HL-60 (cell line): Measurements from ENCODE around the gene CSRNP2.

ENCODE experiments used
- POLR2AphosphoS5 ChIP-seq: IDR thresholded peaks from 2 replicates; pipeline ENCODE4 v1.6.1; 2012; ENCODE audit warnings: low read depth
- TF ChIP-seq, protein P1 (sequence below): IDR thresholded peaks from one replicate; pipeline ENCODE4 v1.5.1; 2011; ENCODE audit warnings: low read length, control low read depth, inconsistent platforms; ENCODE audit not compliant: insufficient read depth
- TF ChIP-seq, protein P2 (sequence below): IDR thresholded peaks from 2 replicates; pipeline ENCODE4 v1.6.1; 2012; ENCODE audit warnings: low read depth; ENCODE audit not compliant: insufficient replicate concordance

GRCh38 chr12:51075390-51075789 is 8.0 kb downstream of the CSRNP2 start:
- TF ChIP-seq, protein P1, sequence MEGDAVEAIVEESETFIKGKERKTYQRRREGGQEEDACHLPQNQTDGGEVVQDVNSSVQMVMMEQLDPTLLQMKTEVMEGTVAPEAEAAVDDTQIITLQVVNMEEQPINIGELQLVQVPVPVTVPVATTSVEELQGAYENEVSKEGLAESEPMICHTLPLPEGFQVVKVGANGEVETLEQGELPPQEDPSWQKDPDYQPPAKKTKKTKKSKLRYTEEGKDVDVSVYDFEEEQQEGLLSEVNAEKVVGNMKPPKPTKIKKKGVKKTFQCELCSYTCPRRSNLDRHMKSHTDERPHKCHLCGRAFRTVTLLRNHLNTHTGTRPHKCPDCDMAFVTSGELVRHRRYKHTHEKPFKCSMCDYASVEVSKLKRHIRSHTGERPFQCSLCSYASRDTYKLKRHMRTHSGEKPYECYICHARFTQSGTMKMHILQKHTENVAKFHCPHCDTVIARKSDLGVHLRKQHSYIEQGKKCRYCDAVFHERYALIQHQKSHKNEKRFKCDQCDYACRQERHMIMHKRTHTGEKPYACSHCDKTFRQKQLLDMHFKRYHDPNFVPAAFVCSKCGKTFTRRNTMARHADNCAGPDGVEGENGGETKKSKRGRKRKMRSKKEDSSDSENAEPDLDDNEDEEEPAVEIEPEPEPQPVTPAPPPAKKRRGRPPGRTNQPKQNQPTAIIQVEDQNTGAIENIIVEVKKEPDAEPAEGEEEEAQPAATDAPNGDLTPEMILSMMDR: no peak
- no peak for TF ChIP-seq POLR2AphosphoS5
- TF ChIP-seq, protein P2, sequence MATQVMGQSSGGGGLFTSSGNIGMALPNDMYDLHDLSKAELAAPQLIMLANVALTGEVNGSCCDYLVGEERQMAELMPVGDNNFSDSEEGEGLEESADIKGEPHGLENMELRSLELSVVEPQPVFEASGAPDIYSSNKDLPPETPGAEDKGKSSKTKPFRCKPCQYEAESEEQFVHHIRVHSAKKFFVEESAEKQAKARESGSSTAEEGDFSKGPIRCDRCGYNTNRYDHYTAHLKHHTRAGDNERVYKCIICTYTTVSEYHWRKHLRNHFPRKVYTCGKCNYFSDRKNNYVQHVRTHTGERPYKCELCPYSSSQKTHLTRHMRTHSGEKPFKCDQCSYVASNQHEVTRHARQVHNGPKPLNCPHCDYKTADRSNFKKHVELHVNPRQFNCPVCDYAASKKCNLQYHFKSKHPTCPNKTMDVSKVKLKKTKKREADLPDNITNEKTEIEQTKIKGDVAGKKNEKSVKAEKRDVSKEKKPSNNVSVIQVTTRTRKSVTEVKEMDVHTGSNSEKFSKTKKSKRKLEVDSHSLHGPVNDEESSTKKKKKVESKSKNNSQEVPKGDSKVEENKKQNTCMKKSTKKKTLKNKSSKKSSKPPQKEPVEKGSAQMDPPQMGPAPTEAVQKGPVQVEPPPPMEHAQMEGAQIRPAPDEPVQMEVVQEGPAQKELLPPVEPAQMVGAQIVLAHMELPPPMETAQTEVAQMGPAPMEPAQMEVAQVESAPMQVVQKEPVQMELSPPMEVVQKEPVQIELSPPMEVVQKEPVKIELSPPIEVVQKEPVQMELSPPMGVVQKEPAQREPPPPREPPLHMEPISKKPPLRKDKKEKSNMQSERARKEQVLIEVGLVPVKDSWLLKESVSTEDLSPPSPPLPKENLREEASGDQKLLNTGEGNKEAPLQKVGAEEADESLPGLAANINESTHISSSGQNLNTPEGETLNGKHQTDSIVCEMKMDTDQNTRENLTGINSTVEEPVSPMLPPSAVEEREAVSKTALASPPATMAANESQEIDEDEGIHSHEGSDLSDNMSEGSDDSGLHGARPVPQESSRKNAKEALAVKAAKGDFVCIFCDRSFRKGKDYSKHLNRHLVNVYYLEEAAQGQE: no peak
